HG03095 (cell line): ENCODE data around the gene TRHDE.
A peak's percentile ranks its signal among the peaks of the same experiment; 100 is the strongest.

Source experiments
- ATAC-seq: cut with Tn5 transposase; IDR thresholded peaks from one replicate; pipeline ENCODE4 v1.9.1; 2021; ENCODE audit warnings: moderate library complexity; ENCODE audit not compliant: unreplicated experiment

Gene TRHDE

GRCh38 chr12:72307229-72307628 is 35.1 kb downstream of the TRHDE start:
- ATAC-seq, result no peak

DNA sequence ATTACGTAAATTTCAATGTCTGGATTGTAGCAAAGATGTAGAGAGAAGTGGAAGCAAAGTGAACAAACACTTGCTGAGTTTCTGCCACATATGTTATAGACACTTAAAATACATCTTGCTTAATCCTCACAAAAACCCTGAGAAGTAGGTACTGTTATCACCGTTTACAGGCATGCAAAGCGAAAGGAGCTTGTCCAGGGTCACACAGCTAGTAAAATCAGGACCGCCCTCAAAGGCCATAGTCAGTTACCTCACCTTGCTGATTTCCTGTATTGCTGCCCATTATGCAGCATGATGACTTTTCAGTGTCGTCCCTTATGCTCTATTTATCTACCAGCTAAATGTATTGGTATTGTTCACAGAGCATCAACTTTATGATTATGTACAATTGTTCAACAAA is 39.8 kb downstream of the TRHDE start:
- ATAC-seq, result no peak

DNA sequence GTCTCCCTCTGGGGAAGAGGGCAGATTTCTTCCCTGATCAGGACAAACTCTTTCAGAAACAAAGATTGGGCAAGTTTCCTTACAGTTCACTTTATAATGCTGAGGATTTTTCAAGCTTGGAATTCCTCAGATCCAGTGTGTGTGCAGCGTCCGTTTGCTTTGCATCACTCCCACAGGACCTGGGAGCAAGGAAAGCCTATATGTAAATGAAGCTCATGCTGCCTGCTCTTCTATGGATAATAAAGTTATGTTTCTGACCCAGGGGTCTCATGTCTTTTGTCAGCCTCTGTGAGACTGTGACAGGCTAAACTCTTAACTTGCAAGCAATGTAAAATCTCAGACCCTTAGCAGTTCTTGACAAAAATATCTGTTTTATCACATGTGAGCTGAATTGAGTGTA is 41.6 kb downstream of the TRHDE start:
- ATAC-seq, result no peak

GRCh38 chr12:72315858-72316257 is 43.7 kb downstream of the TRHDE start:
- ATAC-seq, result no peak

GRCh38 chr12:72318341-72318740 is 46.2 kb downstream of the TRHDE start:
- no peak for ATAC-seq

- no peak for ATAC-seq
These were observed 51.7 kb downstream of the TRHDE start for GRCh38 chr12:72323881-72324280.

GRCh38 chr12:72330301-72330700 is 58.1 kb downstream of the TRHDE start:
- no peak for ATAC-seq

DNA sequence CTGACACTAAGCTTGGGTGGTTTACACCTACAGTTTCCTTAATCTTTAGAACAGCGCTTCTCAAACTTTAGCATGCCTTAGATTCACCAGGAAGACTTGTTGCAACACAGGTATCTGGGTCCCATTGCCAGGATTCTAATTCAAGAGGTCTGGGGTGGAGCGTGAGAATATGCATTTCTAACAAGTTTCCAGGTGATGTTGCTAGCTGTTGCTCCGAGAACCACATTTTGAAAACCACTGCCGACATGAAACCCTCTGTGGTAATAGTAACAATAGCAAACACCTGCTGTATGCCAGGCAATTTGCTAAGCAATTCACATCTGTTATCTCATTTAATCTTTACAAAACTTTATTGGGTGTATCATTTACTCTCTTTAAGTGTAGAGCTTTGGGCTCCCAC is 58.6 kb downstream of the TRHDE start:
- ATAC-seq, result no peak

- no peak for ATAC-seq
These were observed 65.2 kb downstream of the TRHDE start for GRCh38 chr12:72337382-72337781.

DNA sequence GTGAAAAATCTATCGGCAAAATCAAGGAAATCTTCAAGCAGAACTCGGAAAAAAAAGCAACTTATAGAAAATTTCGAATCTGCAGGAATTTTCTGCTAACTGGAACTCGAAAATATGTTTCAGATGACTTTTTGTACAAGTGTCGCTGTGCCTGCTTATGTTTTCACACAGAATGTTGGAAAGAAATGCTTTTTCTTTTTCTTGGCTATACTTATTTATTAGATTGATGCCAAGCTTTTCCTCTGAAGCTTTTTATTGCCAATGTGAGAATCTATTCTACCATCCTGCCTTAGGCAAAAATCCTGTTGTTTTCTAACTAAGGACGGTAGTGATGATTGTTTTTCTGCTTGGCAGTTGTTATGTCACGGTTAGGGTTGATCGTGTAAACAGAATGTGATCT is 65.8 kb downstream of the TRHDE start:
- ATAC-seq, result no peak

GRCh38 chr12:72338437-72338836 is 66.3 kb downstream of the TRHDE start:
- no peak for ATAC-seq

DNA sequence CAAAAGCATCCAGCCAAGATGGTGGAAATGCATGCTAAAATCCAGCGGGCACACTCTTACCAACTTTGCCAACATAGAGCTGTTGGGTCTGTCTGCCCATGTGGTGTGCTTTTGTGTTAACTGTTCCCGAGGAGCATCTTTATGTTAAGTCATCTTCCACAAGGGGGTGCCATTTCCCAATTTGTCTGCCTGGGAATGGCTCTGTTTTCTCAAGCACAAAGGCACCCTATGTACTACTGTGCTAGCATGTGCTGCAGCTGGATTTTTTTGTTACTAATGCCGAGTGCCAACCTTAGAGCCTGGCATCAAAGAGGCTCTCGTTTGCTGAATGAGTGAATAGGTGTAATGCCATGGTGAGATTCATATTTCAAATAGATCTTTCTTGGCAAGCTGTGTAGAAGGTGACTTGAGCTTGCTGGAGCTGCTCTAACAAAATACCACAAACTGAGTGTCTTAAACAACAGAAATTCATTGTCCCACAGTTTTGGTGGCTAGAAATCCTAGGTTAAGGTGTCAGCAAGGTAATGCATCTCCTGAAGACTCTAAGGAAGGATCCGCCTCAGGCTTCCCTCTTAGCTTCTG is 74.3 kb downstream of the TRHDE start:
- peak; percentile 91 for ATAC-seq

DNA sequence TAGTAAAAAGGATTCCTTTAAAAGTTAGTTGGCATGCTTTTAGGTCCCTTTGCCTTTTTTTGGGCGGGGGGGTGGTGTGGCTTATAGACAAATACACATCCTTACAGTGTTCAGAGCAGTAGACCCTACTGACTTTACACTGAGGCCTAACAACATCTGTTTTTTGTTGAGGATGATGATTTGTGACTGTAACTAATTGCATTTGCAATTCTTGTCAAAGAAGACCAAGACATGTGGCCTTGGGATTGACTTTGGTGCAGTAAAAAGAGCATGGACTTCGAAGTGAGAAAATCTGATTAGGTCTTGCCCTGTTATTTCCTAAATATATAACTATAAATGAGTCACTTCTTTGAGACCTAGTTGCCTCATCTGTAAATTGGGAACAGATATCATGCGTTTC is 77.3 kb downstream of the TRHDE start:
- ATAC-seq, result no peak

DNA sequence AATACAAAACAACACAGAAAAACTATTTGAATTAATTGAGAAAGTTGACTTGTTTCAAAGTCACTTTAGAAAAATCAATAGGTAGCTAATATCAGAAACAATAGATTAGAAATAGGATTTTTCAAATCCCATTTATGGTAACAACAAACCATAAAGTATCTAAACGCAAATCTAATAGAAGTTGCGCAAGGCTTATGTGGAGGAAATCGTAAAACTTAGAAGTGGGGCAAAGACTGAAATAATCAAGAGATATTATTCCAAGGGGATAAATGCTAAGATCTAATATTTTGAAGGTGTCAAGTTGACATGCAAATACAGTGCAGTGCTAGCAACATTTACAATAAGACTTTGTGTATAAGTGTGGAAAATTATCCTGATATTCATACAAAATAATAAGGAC is 87.2 kb downstream of the TRHDE start:
- ATAC-seq, result no peak

GRCh38 chr12:72365151-72365550 is 93.0 kb downstream of the TRHDE start:
- no peak for ATAC-seq

- ATAC-seq, result no peak
These were observed 94.1 kb downstream of the TRHDE start for GRCh38 chr12:72366255-72366654.

- no peak for ATAC-seq
These were observed 96.1 kb downstream of the TRHDE start for GRCh38 chr12:72368298-72368697.

DNA sequence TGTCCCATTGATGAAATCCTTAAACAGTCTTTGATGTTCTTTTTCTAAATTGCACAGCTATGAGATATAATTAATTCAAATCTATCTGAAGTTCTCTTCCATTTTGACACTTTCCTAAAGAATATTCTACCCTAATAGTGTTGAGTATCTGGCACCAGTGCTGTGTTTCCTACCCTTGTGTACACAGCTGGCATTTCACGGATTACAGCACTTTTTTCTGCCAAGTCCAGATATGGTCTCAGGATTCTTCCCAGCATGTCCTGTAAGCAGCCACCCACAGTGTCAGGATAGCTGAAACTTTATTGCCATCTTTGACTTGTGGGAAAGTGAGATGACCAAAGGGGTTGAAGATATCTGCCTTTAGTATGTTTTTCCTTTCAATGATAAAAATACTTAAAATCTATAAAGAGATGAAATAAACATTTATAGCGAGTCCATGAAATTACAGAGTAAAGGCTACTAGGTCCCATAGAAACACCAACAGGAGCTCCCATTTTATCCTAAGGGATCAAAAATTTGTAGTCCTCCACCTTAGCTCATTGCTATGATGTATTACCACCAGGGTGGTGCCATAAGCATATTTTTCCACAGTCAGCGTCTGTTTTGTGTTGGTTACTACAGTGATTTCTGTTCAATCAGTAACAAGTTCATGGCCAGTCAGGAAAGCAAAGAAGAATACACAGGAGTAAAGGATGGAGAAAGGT is 96.7 kb downstream of the TRHDE start:
- ATAC-seq, result no peak

- no peak for ATAC-seq
These were observed 97.3 kb downstream of the TRHDE start for GRCh38 chr12:72369423-72369959.

GRCh38 chr12:72380441-72380840 is 108.3 kb downstream of the TRHDE start:
- ATAC-seq, result no peak

GRCh38 chr12:72388322-72388721 is 116.2 kb downstream of the TRHDE start:
- ATAC-seq, result no peak

DNA sequence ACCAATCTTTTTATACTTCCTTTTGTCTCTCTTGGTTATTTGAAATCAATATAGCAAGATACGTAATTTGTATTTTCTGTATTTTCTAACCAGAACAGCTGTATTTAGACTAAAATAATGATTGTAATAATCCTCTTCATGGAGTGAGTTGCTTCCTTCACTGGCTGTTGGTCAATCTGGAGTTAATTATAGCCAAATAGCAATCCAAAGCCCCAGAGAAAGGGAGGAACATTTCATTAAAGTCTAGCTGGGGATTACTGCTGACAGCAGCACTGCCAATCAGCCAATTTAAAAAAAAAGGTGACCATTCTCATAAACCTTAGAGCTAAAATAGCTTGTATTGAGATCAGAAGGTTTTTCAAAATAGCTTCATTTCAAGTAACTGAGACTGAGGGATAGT is 118.0 kb downstream of the TRHDE start:
- ATAC-seq, result no peak

DNA sequence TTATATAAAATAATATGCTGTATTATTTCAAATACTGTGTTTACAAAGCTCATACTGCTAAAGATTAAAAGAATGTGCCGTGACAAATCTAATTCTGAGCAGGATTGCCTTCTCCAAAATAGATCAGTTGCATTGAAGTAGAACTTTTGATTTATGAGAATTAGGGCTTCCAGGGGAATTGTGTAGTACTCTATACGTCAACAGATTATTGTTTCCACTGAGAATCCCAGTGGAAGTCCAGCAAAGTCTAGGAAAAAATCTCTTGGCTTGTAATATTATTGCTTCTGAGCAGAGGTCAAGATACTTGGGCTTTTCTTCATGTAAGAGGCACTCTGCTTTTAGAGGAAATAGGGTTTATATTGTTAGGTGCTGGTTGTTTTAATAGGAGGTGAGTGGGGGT is 133.9 kb downstream of the TRHDE start:
- ATAC-seq, result no peak
